PFSK-1 (cell line): ENCODE results near the gene MYO1D.

Experiments
- SIN3A ChIP-seq: IDR thresholded peaks from 2 replicates; pipeline ENCODE4 v1.6.1; 2012; ENCODE audit warnings: mild to moderate bottlenecking, low read length, moderate library complexity, borderline replicate concordance; ENCODE audit not compliant: insufficient read depth
- TAF1 ChIP-seq: IDR thresholded peaks from 2 replicates; pipeline ENCODE4 v1.6.1; 2012; ENCODE audit warnings: low read length, control low read depth, borderline replicate concordance; ENCODE audit not compliant: insufficient read depth
- TF ChIP-seq, protein P1 (sequence below), 2 experiments: IDR thresholded peaks; 2 replicates each; pipeline versions ENCODE4 v1.6.1 to v1.8.0; 2011 to 2012; ENCODE audit warnings: low read depth in 2 of 2, low read length in 2 of 2, control low read depth in 1 of 2, inconsistent platforms in 1 of 2, mild to moderate bottlenecking in 1 of 2, moderate library complexity in 1 of 2; ENCODE audit not compliant: insufficient read depth in 1 of 2

DNA sequence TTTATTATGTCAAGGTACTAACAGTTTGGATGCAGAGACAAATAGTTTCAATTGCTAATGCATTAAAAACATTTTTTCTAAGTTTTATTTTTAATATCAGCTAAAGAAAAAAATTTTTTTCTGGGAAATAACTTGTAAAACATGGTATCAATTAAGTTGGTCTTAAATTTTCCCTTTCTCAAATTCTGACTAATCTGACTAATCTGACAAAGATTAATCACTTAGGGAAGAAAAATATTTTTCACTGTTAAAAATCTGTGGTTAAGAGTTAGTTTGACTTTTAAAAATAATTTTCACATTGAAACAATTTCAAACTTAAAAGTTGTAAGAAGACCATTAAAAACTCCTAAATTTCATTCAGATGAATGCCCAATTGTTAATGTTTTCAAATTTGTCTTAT lies 74.6 kb downstream of the MYO1D start:
- TF ChIP-seq, protein P1, sequence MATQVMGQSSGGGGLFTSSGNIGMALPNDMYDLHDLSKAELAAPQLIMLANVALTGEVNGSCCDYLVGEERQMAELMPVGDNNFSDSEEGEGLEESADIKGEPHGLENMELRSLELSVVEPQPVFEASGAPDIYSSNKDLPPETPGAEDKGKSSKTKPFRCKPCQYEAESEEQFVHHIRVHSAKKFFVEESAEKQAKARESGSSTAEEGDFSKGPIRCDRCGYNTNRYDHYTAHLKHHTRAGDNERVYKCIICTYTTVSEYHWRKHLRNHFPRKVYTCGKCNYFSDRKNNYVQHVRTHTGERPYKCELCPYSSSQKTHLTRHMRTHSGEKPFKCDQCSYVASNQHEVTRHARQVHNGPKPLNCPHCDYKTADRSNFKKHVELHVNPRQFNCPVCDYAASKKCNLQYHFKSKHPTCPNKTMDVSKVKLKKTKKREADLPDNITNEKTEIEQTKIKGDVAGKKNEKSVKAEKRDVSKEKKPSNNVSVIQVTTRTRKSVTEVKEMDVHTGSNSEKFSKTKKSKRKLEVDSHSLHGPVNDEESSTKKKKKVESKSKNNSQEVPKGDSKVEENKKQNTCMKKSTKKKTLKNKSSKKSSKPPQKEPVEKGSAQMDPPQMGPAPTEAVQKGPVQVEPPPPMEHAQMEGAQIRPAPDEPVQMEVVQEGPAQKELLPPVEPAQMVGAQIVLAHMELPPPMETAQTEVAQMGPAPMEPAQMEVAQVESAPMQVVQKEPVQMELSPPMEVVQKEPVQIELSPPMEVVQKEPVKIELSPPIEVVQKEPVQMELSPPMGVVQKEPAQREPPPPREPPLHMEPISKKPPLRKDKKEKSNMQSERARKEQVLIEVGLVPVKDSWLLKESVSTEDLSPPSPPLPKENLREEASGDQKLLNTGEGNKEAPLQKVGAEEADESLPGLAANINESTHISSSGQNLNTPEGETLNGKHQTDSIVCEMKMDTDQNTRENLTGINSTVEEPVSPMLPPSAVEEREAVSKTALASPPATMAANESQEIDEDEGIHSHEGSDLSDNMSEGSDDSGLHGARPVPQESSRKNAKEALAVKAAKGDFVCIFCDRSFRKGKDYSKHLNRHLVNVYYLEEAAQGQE (IDR thresholded peaks at IDR 0.05; ENCODE audit: insufficient read depth in 1 of 2, low read depth in 2 of 2, low read length in 2 of 2): no peak
- TF ChIP-seq TAF1 (no peak), SIN3A (no peak)
